ENCODE data around the gene NUP85. TPM values are rescaled to one million over a fixed set of nuclear protein-coding genes. Genes with fewer than 3 reads are reported as not detected.
A peak's percentile ranks its signal among the peaks of the same experiment; 100 is the strongest.

Gene NUP85
- total RNA-seq, 1 donor, result 41.5 TPM

DNA sequence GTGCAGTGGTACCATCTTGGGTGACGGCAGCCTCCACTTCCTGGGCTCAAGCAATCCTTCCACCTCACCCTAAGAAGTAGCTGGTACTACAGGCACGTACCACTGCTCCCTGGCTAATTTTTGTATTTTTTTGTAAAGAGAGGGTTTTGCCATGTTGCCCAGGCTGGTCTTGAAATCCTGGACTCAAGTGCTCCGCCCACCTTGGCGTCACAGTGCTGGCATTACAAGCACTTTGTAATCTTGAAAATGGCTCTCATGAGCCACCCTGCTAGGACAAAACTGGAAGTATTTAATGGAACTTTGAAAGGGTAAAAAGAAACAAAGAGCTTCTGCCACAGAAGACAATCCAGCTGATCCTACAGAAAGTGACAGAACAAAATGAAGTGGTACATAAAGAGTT is 32.0 kb upstream of the NUP85 start:
- no peak overlapping the region for H3K4me3 ChIP-seq (ENCODE audit: low read depth, low read length)
- TF ChIP-seq, protein P1, sequence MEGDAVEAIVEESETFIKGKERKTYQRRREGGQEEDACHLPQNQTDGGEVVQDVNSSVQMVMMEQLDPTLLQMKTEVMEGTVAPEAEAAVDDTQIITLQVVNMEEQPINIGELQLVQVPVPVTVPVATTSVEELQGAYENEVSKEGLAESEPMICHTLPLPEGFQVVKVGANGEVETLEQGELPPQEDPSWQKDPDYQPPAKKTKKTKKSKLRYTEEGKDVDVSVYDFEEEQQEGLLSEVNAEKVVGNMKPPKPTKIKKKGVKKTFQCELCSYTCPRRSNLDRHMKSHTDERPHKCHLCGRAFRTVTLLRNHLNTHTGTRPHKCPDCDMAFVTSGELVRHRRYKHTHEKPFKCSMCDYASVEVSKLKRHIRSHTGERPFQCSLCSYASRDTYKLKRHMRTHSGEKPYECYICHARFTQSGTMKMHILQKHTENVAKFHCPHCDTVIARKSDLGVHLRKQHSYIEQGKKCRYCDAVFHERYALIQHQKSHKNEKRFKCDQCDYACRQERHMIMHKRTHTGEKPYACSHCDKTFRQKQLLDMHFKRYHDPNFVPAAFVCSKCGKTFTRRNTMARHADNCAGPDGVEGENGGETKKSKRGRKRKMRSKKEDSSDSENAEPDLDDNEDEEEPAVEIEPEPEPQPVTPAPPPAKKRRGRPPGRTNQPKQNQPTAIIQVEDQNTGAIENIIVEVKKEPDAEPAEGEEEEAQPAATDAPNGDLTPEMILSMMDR (IDR thresholded peaks at IDR 0.05; ENCODE audit: insufficient read depth, low read length), result no peak
- DNase-seq (ENCODE audit: low read depth), result no peak

DNA sequence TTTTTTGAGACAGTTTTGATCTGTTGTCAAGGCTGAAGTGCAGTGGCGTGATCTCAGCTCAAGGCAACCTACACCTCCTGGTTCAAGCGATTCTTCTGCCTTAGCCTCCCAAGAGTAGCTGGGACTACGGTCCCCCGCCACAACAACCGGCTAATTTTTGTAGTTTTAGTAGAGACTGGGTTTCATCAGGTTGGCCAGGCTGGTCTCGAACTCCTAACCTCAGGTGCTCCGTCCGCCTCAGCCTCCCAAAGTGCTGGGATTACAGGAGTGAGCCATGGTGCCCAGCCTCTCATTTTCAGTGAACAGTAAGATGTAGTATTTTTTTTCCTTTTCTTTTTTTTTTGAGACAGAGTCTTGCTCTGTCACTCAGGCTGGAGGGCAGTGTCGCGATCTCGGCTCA is 30.5 kb upstream of the NUP85 start:
- H3K4me3 ChIP-seq (ENCODE audit: low read depth, low read length), result no peak overlapping the region
- TF ChIP-seq, protein P1 (IDR thresholded peaks at IDR 0.05; ENCODE audit: insufficient read depth, low read length), result no peak
- DNase-seq (ENCODE audit: low read depth), result no peak

DNA sequence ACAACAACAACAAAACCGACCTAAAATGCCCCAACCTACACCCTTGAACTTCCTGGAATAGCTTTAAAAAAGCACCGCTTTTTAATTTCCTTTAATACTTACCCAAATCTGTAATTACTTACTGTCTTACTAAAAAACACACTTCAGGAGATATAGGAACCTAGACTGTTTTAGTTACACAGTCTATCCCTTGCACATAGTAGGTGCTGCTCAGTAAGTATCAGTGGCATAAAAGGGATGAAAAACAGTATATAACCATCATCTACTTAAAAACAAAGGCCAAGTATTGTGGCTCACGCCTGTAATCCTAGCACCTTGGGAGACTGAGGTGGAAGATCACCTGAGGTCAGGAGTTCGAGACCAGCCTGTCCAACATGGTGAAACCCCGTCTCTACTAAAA is 28.9 kb upstream of the NUP85 start:
- DNase-seq (ENCODE audit: low read depth), result no peak
- H3K4me3 ChIP-seq (ENCODE audit: low read depth, low read length), result no peak overlapping the region
- TF ChIP-seq, protein P1 (IDR thresholded peaks at IDR 0.05; ENCODE audit: insufficient read depth, low read length), result no peak

DNA sequence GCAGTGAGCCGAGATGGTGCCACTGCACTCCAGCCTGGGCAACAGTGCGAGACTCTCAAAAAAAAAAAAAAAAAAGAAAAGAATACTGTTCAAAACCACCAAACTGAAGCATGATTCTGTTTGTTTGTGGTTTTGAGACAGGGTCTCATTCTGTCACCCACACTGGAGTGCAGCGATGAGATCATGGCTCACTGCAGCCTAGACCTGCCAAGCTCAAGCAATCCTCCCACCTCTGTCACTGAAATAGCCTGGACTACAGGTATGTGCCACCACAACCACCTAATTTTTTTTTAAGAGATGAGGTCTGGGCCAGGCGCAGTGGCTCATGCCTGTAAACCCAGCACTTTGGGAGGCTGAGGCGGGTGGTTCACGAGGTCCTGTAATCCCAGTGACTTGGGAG is 27.0 kb upstream of the NUP85 start:
- DNase-seq (ENCODE audit: low read depth), result no peak
- TF ChIP-seq, protein P1 (IDR thresholded peaks at IDR 0.05; ENCODE audit: insufficient read depth, low read length), result no peak
- no peak overlapping the region for H3K4me3 ChIP-seq (ENCODE audit: low read depth, low read length)

DNA sequence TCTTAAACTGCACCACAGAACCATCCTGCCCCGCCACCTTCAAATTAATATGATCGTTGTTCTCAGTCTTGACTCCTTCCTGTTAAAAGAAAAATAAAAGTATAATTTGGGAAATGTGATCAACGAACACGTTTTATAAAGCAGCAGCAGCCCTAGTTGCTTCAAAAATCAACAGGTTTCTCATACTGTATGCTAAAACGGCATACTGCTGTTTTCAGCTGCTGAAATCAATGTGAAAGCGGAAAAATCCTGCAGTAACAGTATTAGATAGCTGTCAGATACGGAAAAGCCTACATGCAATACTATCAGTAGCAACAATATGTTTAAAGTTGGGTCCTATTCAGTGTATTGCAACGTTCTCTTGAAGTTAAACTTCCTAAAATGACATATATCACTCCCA is 24.4 kb upstream of the NUP85 start:
- no peak for DNase-seq (ENCODE audit: low read depth)
- peak overlapping the region; percentile 96 for H3K4me3 ChIP-seq (ENCODE audit: low read depth, low read length)
- TF ChIP-seq, protein P1 (IDR thresholded peaks at IDR 0.05; ENCODE audit: insufficient read depth, low read length), result no peak

DNA sequence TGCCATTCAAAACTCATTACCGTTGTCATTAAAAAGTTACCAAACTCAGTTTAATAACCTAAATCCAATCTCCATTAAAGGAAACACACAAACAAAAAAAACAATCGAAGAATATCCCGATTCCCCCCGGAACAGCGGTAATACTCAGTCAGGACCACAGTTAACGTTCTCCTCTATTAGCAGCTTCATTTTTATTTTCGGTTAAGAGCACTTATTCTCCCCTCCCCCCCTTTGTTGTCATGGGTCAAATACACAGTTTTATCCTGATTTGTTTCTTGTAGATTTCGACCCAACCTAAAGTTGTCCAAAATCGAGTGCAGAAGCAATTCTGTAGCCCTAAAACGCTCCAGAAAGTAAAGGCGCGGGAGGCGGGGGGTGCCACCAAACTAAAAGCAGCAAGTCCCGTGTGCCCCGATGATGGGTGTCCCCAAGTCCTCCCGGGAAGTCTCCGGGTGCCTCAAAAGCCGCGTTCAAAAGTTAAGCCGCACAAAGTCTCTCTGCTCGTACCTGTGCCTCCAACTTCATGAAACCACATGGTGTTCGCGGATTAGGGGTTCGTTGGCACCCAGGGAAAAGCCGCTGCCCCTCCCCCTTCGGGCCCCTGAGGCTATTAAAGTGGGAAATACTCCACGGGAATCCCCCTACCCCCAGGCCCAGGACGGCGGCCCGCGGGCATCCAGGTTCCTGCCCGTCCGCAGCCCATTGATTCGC is 23.7 kb upstream of the NUP85 start:
- no peak for DNase-seq (ENCODE audit: low read depth)
- peak overlapping the region; percentile 96 for H3K4me3 ChIP-seq (ENCODE audit: low read depth, low read length)
- TF ChIP-seq, protein P1 (IDR thresholded peaks at IDR 0.05; ENCODE audit: insufficient read depth, low read length), result no peak

DNA sequence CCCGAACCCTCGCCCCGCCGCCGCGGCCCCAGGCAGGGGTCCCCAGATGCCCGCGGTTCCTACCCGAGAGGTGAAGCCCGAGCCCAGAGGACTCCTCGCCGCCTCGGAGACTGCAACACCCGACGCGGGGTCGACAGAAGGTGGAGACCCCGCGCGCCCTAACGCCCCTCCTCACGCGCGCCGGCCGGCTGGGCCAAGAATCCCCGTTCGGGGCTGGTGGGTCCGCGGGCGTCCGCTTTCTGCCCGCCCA is 23.2 kb upstream of the NUP85 start:
- H3K4me3 ChIP-seq (ENCODE audit: low read depth, low read length), result peak overlapping the region; percentile 96
- no peak for DNase-seq (ENCODE audit: low read depth)
- TF ChIP-seq, protein P1 (IDR thresholded peaks at IDR 0.05; ENCODE audit: insufficient read depth, low read length), result no peak

Measured in fibroblast of the aortic adventitia (primary cell).